ENCODE data around the gene VARS2.
"Not testable (repeated sequence)": the region's sequence is repeated elsewhere in the genome, so short reads cannot be mapped to it uniquely, and the experiment has no call there.

The VARS2 gene

GRCh38 chr6:30914076-30914853, at the start of gene VARS2:
Gene VARS2 (plus strand): TSS chr6:30914238. CDS start chr6:30914837, 599 bp downstream.
- peak; percentile 70 to 86 (median 82) for DNase-seq (ENCODE audit: low read depth in 3 of 3)

DNA sequence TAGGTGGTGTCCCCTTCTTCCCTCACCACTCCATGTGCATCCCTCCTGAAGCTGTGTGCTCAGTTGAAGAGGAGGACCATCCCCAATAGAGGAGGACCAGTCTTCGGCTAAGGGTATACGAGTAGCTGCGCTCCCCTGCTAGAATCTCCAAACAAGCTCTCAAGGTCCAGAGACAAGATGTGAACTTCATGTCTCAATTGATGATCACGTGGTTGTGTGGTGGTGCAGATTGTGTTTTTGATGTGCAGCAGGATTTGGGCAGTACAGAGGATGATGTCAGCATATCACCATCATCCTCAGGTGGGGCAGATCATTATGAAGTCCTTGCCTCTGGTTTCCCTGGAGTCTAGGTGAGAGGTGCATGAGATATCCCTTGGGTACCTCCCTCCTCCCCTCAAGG, 49.7 kb upstream of the VARS2 start:
- DNase-seq (ENCODE audit: low read depth in 3 of 3): no peak

GRCh38 chr6:30869241-30869749, 44.7 kb upstream of the VARS2 start:
- not testable (repeated sequence) for DNase-seq (ENCODE audit: low read depth in 3 of 3)

- no peak for DNase-seq (ENCODE audit: low read depth in 3 of 3)
Observed at GRCh38 chr6:30870546-30870945, 43.5 kb upstream of the VARS2 start.

GRCh38 chr6:30871592-30872183, 42.4 kb upstream of the VARS2 start:
- DNase-seq (ENCODE audit: low read depth in 3 of 3): no peak

- DNase-seq (ENCODE audit: low read depth in 3 of 3): no peak
Observed at GRCh38 chr6:30873137-30873640, 40.8 kb upstream of the VARS2 start.

DNA sequence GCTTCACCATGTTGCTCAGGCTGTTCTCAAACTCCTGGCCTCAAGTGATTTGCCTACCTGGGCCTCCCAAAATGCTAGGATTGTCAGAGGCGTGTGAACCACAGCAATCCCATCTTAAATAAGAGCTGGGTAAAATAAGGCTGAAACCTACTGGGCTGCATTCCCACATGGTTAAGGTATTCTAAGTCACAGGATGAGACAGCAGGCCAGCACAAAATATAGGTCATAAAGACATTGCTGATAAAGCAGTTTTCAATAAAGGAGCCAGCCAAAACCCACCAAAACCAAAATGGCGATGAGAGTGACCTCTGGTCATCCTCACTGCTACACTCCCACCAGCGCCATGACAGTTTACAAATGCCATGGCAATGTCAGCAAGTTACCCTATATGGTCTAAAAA, 40.2 kb upstream of the VARS2 start:
- DNase-seq (ENCODE audit: low read depth in 3 of 3): not testable (repeated sequence)

GRCh38 chr6:30875244-30876038, 38.6 kb upstream of the VARS2 start:
- no peak for DNase-seq (ENCODE audit: low read depth in 3 of 3)

DNA sequence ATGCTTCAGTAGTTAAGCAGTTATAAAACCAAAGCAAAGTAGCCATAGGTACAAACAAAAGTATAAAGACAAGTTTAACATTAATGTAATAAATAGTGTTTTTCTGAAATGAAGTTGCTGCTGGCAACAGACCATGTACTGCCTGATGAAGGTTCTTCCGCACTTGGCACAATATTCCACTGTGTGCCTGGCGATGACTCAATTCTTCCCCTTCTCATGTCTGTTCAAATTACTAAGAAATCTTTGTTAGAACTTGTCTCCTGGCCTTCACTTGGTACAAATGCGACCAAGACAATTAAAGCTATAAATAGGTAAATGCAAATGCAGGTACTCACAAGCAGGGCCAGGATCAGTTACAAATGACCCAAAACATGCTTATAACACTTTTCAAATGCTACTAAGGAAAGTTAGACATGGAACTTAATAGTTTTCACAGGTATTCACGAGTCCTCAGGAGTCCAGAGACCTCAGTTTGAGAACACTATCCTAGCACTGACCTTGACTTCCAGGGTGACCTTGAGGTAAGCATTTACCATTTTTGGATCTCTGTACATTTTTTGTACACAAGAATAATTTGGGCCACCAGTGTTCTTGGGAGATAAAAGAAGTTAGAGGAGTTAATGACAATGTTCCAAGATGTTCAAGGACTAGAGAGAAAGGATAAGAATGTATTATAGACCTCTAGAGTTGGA, 37.9 kb upstream of the VARS2 start:
- DNase-seq (ENCODE audit: low read depth in 3 of 3): no peak

GRCh38 chr6:30877419-30878262, 36.4 kb upstream of the VARS2 start:
- DNase-seq (ENCODE audit: low read depth in 3 of 3): peak; percentile 57 to 65 (median 61)

DNA sequence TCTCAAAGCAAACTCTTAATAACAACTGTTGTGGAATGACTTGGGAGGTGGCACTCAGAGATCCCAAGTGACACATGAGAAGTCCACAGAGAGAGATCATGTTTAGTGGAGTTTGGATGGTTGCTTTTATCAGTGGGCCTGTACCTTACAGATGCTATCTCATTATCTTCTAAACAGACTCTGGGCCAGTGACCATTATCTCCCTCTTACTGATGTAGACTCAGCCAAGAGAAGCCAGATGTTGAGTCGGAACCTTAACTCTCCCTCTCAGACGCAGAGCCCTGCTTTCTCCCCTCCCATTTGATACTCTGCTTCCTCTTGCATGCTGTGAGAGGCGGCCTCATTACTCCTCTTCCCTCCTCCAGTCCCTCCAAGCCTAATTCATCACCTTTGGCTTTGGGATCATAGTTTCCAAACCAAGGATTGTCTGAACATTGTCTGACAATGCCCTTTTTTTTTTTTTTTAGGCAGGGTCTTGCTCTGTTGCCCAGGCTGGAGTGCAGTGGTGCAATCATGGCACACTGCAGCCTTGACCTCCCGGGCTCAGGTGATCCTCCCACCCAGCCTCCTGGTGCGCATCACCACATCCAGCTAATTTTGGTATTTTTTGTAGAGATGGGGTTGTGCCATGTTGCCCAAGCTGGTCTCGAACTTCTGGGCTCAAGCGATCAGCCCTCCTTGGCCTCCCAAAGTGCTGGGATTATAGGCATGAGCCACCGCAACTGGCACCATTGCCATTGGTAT, 34.2 kb upstream of the VARS2 start:
- no peak for DNase-seq (ENCODE audit: low read depth in 3 of 3)

DNA sequence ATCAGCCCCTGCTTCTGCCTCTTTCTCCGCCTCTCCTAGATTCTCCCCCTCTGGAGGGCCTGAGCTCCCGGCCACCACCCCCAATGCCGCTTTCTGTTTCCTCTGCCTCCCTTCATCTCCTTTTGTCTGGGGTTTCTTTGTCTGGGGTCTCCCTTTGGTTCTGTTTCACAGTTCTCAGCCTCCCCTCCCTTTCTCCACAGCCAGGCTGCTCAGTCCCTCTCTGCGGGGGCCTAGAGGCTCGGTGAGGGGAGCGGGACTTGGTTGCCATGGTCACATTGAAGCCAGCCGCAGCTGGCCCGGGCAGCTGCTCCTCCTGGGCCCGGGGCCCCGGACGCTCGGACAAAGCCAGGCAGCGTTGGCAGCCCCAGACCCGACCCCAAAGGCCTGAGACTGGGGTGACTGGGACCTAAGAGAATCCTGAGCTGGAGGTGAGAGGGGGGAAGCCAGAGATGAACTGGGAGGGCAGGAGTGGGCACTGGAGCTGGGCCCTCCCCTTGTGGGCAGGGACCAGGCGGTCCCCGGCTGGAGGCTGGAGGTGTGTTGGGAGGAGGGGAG, 33.3 kb upstream of the VARS2 start:
- no peak for DNase-seq (ENCODE audit: low read depth in 3 of 3)

- DNase-seq (ENCODE audit: low read depth in 3 of 3): no peak
Observed at GRCh38 chr6:30881392-30882203, 32.4 kb upstream of the VARS2 start.

DNA sequence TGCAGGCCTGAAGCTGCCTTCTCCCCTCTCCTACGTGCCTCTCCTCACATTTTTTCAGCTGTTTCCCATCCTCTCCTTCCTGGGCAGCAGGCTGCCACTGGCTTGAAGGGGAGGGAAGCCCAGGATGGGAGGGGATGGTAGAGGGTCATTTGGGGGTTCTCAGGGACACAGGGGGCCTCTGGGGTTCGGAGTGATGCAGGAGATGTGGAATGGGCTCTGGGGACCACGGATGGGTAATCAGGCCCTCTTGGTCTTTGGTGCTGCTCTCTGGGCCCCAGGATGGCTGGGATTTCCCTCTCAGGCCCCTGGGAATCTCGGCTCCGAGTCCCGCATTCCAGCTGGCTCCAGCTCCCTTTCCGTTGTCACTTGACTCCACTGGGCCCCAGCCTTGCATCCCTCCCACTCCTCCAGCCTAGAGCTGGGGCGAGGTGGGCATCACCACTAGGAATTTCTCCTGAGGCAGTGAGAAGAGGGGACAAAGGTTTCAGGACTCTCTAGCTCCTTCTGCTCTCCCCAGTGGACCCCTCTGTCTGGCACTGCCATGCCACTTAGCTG, 31.8 kb upstream of the VARS2 start:
- no peak for DNase-seq (ENCODE audit: low read depth in 3 of 3)

DNA sequence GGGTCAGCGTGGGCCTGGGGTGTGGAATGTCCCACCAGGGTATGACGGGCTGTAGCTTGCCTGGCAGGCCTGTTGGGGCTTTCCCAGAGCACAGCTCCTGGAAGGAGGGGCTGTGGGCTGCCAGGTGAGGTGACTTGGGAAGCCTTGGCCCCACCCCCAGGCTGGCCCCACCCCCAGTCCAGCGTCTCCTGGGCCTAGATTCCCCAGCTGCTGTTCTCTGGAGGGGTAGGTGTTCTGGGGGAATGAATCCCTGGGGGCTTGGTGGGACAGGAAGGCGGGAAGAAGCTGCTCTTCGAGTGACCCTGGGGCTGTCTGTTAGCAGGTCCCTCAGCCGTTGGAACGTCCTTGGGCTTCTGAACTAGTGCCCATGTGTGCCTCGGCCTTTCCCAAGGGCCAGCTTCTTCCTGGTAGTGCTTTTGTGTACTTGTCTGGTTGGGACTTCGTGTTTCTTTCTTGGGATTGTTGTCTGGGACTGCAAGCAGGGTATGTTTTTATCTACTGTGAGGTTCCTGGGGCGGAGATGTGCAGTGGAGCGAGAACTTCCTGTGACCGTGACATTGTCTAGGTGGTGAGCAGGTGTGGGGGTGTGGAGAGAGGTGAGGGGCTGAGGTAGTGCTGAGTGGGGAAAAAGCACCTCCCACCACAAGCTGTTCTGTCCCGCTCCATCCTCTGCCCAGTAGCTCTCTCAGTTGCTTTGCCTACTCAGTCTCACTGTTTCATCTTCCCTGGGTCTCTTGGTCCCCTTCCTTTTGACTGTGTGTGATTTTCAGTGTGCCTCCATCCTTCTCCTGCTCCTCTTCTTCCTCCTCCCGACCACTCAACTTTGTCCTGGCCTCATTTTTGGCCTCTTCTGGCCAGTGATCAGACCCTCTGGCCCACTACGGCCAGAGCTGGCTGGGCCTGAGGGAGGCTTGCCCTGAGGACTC, 31.0 kb upstream of the VARS2 start:
- DNase-seq (ENCODE audit: low read depth in 3 of 3): no peak

DNA sequence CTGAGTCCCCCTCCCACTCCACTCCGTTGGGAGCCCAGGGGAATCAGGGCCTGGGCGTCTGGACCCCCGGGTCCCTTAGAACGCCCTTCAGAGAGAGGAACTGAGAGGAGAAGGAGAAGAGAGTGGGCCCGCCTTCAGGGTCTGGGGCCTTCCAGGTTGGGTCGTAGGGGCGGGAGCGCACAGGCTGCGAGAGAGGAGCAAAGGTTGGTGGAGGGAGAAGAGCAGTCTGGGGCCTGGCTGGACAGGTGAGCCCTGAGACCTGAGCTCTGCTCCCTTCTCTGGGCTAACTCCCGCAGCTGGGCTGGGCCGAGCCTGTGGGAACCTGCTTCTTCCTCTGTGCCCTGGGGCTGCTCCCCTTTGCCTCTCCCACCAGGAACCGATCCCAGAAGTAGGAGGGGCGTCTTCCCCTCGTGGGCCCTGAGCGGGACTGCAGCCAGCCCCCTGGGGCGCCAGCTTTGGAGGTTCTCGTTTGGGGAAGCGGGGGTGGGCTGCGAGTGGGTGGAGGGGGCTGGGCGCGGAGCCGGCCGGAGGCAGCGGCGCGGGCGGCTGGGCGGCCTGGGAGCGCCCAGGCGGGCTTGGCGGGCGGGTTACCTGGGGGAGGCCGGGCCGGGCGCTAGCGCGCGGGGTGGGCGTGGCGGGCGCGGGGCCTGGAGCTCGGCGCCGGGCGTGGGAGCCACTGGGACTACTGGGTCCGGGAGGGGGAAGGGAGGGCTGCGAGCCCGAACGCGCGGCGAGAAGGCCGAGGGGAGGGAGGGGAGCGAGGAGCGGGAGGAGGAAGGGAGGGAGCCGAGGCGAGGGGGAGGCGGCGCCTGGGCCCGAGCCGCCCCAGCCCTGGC, 30.1 kb upstream of the VARS2 start, which contains the start of gene DDR1:
Gene DDR1 (plus strand): TSS at position 835 of the 836 bp plus-strand sequence. CDS start 4,211 bp downstream, outside the sequence.
- DNase-seq (ENCODE audit: low read depth in 3 of 3): peak; percentile 21 to 43 (median 33)
